ENCODE data around the gene CYP26B1.

The CYP26B1 gene

DNA sequence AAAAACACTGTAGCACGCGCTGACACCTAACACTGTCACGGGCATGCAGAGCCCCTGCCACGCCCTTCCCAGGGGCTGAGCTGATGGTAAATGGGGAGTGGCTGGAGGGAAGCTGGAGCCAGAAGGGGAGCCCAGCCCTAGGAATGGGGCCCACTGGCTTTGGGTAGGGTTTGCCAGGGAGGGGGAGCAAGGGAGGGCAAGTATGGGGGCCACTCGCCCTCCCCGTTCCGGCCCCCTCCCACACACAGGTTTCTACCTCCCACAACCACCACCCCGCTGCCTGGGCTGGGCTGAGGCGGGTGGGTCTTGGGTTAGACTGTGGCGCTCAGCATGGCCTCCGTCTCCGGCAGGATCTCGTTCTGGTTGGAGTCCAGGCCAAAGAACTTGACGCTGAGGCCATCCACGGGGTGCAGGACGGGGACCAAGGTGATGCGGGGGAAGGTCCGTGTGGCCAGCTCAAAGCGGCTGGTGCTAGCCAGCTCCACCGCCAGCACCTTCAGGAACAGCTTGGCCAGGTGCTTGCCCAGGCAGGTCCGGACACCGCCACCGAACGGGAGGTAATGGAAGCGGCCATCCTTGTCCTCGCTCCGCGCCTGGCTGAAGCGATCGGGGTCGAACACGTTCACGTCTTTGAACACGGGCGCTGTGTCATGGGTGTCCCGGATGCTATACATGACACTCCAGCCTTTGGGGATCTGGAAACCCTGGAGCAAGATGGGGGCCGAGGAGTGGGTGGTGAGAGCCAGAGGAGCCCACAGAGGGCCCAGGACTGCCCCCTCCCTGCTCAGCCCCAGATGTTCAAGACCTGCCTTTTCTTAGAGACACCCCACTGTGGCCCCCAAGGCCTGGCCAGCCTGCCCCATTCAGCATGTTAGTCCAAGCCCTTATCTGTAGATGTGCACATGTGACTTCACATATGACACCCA, 15.5 kb downstream of the CYP26B1 start:
- in situ Hi-C loops (cut with HindIII; ENCODE audit: low sequenced_read_pairs), result no loop called here

DNA sequence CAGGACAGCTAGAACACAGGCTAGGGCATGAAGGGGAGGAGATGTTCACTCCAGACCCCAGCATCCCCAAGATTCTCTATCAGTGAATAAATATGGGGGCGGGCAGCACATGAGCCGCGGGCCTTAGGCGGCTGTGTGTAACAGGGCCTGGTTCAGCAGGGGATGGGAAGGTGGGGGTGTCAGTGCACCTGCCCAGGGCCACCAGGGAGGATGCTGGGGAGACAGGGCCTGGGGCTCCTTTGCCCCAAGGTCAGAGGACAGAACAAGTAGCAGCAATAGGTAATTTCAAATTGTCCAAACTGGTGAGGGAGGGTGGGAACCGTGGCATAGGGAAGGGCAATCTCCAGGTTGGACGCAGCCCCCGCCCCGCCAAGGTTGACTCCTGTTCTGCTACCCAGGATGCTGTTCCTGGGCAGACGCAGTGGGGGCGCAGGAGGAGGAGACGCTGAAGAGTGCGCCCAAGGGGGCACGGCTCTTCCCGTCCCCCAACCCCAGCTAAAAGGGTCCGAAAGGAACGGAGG, 16.2 kb downstream of the CYP26B1 start:
- in situ Hi-C loops (cut with HindIII; ENCODE audit: low sequenced_read_pairs), result no loop called here

DNA sequence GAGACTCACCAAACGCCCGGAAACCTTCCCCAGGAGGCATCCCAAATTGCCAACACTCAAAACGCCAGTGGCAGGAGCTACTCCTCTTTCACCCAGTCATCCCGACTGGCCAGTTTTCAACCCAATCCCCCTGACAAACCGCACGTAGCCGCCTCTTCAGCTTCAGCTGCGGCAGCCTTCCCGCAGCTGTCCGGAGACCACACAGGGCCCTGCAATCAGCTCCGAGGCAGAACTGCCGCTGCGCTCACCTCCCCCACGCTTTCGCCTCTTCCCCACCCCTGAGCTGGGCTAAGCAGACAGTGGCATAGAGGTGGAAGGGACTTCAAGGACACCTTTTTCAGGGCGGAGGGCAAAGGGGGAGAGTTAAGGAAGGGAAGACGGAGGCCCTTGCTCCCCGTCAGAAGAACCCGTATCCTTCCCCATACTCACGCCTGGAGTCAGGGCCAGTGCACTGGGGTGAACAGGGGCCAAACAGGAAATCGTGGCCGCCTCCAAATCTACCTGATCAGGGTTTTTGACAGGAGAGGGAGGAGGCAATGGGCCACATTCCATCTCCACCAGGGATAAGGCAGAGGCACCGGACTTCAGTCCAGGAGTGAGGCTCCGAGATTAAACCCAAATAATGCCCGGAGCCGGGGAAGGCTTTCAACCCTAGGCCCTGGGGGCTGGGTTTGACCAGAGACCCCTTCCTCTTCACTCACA, 16.9 kb downstream of the CYP26B1 start:
- in situ Hi-C loops (cut with HindIII; ENCODE audit: low sequenced_read_pairs), result no loop called here

DNA sequence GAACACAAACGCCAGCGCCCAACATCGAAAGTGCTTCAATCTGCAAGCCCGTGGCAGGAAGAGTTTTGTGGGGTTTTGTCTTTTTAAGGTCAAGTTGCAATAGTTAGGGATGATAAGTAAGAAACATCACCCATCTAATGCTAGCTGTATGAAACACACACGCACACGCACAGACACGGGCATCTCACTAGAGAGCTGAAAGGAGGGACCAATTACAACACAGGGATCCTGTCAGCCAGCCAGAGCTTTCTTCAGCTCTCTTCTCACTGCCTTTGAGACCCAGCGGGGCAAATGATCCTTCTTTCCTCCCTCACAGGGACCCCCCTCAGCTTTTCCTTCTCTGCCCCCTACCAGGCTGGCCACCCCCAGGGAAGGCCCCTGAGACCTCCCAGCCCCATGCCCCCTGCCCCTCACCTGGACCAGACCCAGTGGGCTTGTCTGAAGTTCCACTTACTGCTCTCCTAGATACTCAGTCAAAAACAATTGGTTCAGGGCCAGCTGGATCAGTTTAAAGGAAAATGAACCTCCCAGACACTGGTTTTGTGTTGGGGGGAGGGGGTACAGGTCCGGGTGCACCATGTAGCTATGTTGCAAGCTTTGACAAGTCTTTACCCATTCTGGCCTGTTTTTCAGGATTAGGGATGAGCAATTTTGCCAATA, 17.9 kb downstream of the CYP26B1 start:
- in situ Hi-C loops (cut with HindIII; ENCODE audit: low sequenced_read_pairs), result no loop called here

DNA sequence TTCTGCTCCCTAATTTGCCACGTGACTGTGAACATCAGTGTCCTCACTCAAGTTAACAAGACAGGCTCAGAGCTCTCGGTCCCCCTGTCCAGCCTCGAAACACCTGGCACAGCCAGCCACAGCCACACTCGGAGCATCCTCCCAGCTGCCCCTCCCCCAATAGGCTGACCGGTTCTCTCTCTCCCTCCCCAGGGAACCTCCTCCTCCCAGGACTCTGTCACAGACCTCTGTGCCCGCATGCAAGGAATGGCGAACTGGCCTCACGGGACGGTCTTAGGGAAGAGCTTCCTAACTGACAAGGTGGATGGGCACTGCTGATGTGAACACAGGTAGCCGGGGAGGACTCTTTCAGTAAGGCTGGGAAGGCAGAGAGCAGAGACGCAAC, 18.8 kb downstream of the CYP26B1 start:
- in situ Hi-C loops (cut with HindIII; ENCODE audit: low sequenced_read_pairs), result no loop called here

DNA sequence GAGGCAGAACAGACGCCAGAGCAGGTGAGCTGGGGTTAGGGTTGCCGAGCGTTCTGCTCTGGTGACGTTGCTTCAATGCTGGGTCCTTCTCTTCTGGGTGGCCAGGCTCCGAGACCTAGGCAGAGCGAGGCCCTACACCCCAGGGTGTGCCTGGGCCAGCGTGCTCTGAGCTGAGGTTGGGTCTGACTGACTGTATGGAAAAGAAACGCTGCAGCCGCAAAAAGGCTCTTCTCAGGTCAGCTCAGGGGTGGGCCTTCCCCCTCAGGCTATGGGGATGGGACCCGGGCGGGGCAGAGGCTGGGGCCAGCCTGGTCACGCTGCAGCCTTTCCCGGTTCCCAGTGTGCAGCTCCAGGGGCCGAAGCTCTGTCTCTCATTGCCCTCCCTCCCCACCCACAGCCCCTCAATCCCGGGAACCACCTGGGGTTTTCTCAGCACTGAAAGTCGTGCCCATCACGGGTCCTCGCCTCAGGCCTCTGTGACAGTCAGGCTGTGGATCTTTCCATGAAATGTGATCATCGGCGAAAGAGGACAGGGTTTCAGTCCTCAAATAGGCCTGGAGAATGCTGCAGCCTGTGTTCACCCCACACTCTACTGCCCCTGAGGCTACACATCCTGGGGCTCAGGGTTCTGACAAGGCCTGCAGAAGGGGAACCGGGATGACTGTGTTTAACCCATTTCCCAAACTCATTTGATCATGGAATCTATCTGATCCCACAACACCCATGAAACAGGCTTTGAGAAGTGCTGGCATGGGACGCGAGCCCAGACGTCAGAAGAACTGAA, 19.4 kb downstream of the CYP26B1 start:
- in situ Hi-C loops (cut with HindIII; ENCODE audit: low sequenced_read_pairs), result no loop called here

DNA sequence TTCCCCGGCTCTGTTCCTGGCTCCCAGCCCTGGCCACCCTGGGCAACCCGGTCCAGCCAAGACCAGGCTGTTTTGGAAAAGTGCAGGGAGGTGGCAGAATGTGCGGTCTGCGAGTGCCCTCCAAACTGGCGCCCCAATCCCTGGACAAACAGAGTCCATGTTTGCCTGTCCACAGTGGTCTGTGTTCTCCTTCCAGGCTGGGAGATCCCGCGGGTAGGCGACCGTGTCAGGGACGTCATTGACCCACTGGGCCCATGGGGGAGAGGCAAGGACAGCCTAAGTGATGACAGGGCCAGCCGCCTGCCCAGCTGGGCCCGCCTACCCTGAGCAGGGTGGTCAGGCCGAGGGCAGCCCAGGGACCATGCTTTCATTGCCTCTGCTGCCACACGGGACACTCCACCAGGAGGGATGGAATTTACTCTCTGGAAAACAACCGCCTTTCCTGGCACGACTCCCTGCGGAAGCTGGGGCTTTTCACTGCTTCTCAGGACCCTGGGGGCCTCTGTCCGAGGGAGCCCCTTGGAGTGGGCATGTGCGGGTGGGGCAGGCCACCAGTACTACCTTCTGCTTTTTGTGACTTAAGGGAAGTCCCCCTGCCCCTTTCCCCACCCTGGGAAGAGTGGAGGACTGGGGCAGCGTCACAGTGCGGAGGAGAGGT, 20.1 kb downstream of the CYP26B1 start:
- in situ Hi-C loops (cut with HindIII; ENCODE audit: low sequenced_read_pairs), result no loop called here

DNA sequence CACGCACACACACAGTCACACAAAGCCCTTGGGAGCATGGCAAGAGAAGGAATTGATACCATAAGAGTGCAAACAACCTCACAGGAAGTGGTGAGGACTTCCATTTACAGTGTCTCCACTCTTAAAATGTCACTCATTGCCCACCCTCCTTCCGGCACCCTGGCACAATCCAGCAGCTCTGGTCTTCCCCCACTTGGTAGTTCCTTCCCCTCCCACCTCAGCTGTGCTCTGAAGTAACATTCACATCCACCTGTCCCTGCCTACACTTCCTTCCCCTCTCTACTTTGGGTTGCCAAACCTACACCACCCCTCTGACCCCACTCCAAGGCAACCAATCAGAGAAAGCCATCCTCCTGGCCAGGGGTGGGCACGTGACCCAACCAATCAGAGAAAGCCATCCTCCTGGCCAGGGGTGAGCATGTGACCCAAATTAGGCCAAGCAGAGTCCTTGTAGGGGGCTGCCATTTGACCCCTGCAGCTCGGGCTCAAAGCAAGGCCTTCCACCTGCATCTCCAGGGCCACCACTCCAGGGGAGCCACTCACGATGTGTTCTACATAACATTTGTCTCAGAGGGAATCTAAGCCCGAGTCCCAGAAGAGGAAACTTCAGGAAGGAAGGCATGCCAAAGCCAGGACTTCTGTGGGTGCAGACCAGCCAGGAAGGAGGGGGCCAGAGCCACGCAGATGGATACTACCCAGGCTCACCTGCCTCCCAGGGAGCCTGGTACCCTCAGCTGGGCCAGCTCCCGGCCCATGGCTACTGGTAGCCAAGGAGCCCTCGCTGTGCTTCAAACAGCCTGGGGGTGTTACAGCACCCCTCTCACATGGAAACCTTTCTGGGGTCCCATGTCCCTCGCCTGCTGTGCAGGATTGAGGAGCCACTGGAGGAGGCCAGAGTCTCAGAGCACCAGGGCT, 21.2 kb downstream of the CYP26B1 start:
- in situ Hi-C loops (cut with HindIII; ENCODE audit: low sequenced_read_pairs), result no loop called here

DNA sequence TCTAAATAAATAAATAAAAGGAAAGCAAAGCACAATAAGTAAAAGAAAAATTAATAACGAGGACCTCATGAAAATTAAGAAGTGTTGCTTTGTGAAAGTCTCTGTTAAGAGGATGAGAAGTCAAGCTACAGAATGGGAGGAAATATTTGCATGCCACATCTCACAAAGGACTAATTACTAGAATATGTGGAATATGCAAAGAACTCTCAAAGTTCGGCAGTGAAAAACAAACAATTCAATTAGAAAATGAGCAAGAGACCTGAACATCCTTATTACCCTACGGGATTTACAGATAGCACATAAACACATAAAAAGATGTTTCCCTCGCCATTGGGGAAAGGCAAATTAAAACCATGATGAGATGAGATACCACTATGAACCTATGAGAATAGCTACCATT, 23.3 kb downstream of the CYP26B1 start:
- in situ Hi-C loops (cut with HindIII; ENCODE audit: low sequenced_read_pairs), result loop anchor here (5.0 kb wide), 1 partner anchor 87 kb away; no protein-coding TSS in a partner anchor

DNA sequence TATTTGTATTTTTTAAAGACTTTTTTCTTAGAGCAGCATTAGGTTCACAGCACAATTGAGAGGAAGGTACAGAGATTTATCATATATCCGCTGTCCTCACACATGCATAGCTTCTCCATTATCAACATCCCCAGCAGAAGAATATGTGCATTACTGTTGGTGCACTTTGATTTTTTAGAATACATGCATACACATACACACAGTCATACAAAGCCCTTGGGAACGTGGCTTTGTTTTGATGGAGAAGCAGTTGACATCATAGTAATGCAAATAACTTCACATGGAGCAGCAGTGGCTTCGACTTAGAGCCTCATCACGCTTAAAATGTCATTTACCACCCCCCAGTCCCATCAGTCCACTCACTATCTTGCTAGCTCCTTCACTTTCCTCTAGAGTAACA, 26.5 kb downstream of the CYP26B1 start:
- in situ Hi-C loops (cut with HindIII; ENCODE audit: low sequenced_read_pairs), result loop anchor here (5.0 kb wide), 1 partner anchor 84 kb away; no protein-coding TSS in a partner anchor

DNA sequence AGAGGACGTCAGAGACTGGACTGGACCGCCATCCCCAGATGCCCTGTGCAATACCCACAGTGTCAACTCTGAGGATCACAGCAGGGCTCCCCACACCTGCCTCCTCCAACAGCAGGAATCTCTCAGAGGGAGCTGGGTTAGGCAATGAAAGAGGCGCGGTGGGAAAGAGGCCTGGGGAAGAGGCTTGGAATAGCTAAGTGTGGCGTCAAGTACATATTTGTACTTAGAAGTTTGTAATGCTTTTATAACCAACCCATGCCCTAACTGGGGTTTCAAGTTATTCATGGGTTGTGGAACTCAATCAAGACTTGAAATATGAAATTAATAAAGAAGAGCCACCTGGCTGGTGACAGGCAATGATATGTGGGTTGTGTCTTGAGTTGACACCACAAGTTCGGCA, 28.7 kb downstream of the CYP26B1 start:
- in situ Hi-C loops (cut with HindIII; ENCODE audit: low sequenced_read_pairs), result no loop called here

DNA sequence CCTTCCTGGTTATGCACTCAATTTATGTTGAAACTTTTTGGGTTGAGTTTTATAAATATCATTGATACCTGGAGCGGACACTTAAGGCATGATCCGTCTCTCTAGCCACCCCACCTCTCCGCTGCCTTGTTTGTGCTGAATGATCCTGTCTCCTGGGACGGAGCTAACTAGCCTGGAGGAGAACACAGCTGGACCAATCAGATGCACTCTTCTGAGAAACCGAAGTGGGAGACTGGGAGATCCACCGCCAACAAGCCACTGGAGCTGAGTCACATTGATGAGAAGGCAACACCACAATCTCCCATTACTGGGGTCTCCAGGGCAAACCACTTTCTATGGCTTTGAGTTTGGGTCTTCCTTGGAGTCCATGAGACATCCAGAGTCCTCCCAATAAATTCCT, 29.3 kb downstream of the CYP26B1 start:
- in situ Hi-C loops (cut with HindIII; ENCODE audit: low sequenced_read_pairs), result no loop called here

DNA sequence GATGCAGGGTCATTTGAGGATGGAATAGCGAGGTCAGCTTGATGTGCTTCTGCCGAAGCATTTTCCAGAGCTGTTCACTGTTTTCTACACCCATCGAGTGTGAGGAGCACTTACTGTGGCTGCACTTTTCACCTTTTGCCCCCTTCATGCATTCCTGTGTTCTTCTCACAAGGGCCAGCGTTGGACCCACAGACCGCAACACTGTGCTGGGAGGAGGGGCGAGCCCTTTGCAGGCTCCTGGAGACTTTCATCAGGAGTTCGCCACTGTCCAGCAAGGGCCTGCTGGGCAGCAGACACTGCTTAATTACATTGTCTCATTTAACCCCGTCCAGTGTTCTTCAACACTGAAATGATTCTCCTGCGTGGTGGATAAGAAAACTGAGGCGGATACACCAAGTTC, 29.9 kb downstream of the CYP26B1 start:
- in situ Hi-C loops (cut with HindIII; ENCODE audit: low sequenced_read_pairs), result no loop called here

DNA sequence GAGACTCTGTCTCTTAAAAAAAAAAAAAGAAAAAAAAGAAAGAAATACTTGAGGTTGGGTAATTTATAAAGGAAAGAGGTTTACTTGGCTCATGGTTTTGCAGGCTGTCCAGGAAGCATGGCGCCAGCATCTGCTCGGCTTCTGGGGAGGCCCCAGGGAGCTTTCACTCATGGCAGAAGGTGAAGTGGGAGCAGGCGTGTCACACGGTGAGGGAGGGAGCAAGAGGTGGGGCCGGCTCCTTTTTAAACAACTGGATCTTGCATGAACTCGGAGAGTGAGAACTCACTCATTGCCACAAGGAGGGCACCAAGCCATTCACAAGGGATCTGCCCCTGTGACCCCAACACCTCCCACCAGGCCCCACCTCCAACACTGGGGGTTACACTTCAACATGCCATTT, 30.6 kb downstream of the CYP26B1 start:
- in situ Hi-C loops (cut with HindIII; ENCODE audit: low sequenced_read_pairs), result no loop called here

DNA sequence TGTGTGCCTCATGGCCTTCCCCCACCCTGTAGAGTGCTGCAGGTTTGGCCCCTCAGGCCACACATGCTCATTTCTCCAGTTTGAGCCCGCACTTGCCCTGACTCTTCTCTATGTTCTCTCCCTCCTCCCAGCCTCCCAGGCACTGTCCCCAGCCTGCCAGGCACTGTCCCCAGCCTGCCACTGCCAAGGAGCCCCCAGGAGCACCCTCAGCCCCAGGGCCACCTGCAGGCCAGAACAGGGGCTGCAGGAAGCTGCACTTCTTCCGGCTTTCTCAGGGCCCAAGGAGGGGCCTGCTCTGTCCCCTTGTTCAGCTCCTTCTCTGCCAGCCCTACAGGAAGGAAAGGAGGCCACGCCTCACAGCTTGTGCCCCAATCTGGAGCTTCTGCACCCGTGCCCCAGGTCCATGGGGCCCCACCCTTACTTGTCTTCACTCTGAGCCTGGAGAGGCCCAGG, 31.6 kb downstream of the CYP26B1 start:
- in situ Hi-C loops (cut with HindIII; ENCODE audit: low sequenced_read_pairs), result no loop called here

DNA sequence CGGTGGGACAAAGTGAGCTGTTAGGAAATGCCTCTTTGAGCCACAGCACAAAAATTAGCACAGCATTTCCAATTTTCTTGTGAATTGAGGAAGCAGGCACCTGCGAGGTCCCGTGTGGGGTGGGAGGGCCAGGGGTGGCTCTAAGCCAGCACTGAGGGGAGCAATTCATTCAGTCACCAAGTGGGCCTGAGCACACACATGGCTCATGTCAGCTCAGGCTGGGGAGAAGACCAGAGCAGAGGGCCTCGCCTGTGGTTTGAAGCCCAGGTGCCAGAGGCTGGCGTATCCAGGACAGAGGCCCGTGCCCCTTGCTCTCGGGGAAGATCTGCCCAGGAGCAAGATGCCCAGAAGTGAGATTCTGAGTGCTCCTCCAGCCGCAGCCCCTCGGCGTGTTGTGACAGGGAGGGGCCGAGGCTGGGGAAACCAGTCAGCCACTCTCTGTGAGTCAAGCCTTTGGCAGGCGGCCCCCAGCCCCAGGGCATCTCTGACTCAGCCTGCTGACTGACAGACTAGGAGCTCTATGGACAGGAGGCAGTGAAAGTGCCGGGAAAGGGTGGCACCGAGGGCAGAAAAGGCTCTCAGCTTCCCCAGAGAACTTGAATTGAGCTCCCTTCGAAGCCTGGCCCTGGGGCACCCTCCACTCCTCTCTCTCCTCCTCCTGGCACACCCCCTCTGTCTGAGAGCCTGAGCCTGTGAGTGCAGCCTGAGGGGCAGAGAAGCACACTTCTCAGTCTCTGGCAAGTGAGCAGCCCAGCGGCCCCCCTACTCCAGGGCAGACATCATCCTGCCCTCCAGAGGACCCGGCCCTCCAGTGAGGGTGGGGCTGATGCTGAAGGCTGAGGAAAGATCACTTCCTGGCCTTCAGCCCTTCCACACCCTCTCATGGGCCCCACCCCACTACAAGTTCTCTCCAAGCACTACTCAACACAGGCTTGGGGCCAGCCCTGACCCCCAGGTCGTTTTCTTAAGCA, 32.3 kb downstream of the CYP26B1 start:
- in situ Hi-C loops (cut with HindIII; ENCODE audit: low sequenced_read_pairs), result no loop called here

DNA sequence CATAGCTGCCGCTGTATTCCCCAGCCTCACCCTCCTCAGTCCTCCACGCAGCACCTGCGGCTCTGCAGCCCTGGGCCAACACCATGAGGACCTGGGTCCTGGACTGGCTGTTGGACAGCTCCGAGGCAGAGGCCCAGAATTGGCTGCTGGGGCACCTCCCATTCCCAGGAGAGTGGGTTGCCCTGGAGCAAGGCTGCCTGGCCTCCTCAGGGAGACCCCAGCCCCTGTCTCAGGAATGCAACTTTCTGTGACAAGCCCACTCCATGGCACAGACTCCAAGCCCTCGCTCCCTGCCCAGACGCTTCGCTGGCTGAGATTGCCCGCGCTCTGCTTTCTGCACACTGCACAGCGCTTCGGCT, 33.0 kb downstream of the CYP26B1 start:
- in situ Hi-C loops (cut with HindIII; ENCODE audit: low sequenced_read_pairs), result no loop called here
